Bronchial epithelial cell (primary cell): Measurements from ENCODE around the gene SYNM. TPM values are rescaled to one million over a fixed set of nuclear protein-coding genes. Genes with fewer than 3 reads are reported as not detected.

Experiments
- DNase-seq: peaks from one replicate; pipeline ENCODE4 v3.0.0-alpha.2; 2010; ENCODE audit warnings: low read depth
- FAIRE-seq: peaks from 2 replicates; lab custom pipeline; 2011; peaks lifted over from hg19 to GRCh38; lab: Jason Lieb, UNC
- H3K27me3 ChIP-seq: 2 replicates; pipeline ENCODE4 v1.5.1; 2011; ENCODE audit warnings: low read length; ENCODE audit not compliant: control insufficient read depth, insufficient read depth
- H3K36me3 ChIP-seq: 2 replicates; pipeline ENCODE4 v1.5.1; 2011; ENCODE audit warnings: low read length; ENCODE audit not compliant: control insufficient read depth, insufficient read depth
- H3K4me3 ChIP-seq: 2 replicates; pipeline ENCODE4 v1.5.1; 2011; ENCODE audit warnings: mild to moderate bottlenecking, low read depth, low read length, control low read depth
- total RNA-seq: library from RNA; depleted of rRNA; stranded (reverse); fragments of >200 nt; gene quantifications from 2 replicates; pipeline ENCODE4 v1.2.1, GENCODE V29; 2014
- TF ChIP-seq, protein P1 (sequence below): IDR thresholded peaks from 2 replicates; pipeline ENCODE4 v1.5.1; 2011; ENCODE audit warnings: mild to moderate bottlenecking, moderate library complexity, low read length, control low read depth, inconsistent platforms; ENCODE audit not compliant: insufficient read depth, severe bottlenecking

SYNM gene
- total RNA-seq, 1 donor from 2014 or later: 0.26 TPM

DNA sequence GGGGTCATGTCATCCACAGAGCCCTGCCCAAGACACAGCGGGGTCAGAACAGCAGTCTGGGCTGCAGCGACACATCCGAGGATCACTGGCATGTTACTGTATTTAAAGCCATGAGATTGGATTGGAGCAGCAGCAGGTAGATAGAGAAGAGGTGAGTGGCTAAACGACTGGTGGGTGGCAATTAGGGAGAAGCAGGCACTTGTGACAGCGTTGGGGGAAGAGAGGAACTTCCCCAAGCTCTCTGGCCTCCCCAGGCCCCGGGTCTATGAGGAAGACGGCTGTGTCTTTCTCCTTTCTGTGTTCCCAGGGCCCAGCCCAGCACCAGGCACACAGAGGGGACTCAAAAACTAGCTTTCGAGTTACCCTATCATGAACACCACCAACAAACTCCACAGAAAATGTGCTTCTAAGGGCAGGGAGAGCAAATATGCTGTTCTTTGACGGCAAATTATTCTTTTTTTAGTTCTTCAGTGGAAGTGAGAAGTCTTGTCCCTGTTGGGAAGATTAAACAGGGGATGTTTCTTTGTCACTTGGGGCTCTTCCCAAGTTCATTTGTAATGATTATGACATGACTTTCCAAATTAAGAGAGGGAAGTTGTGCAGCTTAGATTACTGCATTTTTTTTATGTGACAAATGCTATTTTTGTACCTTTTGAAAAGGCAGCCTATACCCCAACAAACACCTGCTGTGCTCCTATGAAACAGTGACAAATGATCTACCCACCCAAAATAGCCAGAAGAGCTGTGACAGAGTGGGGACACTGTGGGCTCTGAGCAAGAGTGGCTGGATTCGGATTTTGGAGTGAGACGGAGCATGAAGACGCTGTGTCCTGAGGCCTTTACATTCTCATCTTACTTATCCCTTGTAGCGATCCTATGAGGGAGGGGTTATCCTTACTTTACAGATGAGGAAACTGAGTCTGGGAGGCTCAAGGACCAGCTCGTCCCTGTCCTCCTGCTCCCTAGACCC is 7.2 kb upstream of the SYNM start:
- TF ChIP-seq, protein P1, sequence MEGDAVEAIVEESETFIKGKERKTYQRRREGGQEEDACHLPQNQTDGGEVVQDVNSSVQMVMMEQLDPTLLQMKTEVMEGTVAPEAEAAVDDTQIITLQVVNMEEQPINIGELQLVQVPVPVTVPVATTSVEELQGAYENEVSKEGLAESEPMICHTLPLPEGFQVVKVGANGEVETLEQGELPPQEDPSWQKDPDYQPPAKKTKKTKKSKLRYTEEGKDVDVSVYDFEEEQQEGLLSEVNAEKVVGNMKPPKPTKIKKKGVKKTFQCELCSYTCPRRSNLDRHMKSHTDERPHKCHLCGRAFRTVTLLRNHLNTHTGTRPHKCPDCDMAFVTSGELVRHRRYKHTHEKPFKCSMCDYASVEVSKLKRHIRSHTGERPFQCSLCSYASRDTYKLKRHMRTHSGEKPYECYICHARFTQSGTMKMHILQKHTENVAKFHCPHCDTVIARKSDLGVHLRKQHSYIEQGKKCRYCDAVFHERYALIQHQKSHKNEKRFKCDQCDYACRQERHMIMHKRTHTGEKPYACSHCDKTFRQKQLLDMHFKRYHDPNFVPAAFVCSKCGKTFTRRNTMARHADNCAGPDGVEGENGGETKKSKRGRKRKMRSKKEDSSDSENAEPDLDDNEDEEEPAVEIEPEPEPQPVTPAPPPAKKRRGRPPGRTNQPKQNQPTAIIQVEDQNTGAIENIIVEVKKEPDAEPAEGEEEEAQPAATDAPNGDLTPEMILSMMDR: no peak
- Histone ChIP-seq H3K36me3 (no peaks in the 10 kb centered on the region), H3K4me3 (no peak overlapping the region), H3K27me3 (peaks cover 5% of the 10 kb centered on the region)
- FAIRE-seq: no peak
- no peak for DNase-seq

DNA sequence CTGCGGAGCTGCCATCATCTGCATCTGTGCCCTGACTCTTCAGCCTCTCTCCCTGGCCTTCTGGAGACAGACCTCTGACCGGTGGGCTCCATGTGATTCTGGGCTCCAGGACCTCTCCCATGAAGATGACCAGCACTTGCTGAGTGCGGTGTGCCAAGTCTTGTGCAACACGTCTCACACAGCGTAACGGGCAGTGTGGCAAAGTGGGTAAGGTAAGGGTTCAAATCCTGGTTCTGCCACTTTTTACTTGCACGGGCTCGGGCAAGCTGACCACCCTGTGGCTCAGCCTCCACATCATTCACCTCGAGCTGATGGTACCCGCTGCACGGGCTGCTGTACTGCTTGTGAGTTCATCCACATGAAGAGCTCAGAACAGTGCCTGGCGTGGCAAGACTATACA is 6.5 kb upstream of the SYNM start:
- no peak for FAIRE-seq
- Histone ChIP-seq H3K4me3 (no peak overlapping the region), H3K36me3 (no peaks in the 10 kb centered on the region), H3K27me3 (peaks cover 5% of the 10 kb centered on the region)
- TF ChIP-seq, protein P1: no peak
- no peak for DNase-seq

DNA sequence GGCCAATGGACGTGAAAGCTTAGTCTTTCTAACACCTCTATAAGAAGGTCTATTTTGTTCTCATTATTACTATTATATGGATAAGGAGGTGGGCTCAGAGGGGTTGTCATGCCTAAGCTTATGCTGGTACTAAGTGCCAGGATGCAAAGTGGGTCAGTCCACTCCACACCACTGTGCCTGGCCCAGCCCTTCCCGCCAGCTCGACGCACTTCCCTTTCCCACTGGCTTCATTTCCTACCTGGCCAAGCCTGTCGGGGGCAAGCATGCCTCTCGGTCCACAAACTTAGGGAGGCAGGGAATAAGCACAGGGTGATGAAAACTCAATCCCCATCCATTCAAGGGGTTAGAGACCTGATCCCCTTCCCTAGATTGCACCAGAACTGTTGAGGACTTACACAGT is 5.9 kb upstream of the SYNM start:
- Histone ChIP-seq H3K4me3 (no peak overlapping the region), H3K36me3 (no peaks in the 10 kb centered on the region), H3K27me3 (peaks cover 5% of the 10 kb centered on the region)
- TF ChIP-seq, protein P1: no peak
- no peak for FAIRE-seq
- DNase-seq: no peak

DNA sequence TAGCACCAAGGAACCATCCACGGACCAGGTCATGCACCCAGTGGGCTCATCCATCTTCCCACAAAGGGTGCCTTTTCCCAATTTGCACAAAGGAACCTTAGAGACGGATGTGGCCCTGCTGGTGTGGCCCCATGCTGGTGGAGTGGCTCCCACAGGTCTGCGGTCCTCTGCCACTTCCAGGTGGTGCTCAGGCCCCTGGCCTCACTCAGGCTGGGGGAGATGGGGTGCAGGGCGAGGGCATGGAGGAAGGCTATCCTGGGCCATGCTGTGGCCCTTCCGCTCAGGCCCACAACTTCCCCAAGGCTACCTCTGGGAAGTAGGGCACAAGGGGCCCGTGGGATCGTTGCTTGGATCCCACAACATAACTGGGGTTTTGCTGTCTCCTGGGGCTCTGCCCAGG is 5.2 kb upstream of the SYNM start:
- no peak for FAIRE-seq

DNA sequence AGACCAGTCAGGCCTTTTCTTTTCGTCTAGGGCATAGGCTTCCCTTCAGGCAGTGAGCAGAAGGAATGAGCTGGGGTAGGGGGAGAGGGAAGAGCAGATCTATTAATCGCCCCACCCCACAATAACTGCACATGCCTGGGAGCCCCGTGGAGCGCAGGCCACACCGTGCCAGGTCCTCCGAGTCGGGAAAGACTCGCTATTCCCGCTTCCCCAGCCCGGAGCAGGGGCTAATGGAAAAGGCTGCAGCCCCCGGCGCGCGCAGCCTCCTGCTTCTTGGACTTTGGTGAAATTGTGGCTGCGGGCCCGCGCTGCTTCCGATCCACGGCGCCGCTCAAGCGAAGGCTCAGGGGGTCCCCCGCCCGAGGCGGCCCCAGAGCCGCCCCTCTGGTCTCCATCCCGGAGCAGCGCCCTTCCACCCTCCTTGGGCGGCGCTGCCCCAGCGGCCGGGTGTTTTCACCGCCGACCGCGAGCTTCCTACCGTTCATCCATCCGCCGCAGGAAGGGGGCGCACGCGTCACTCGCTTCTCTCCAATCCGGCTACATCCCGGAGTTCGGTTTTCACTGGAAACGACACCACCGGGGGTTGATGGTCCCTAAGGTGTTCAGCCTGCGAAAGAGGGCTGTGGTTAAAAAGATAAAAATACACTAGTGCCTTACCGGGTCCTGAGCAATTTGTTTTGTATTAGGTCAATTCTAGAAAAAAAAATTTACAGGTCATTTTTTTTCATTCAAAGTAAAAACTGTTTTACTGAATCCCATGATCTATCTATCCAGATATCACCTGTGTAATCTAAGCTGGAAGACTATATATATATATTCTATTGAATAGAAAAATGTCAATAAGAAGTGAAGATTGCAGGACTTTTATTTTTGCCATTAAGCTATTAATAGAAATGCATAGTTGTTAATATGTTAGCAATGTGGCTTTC is 4.4 kb upstream of the SYNM start:
- FAIRE-seq: no peak
- TF ChIP-seq, protein P1: peak; percentile 89
- Histone ChIP-seq H3K4me3 (peak overlapping the region; percentile 12), H3K27me3 (peaks cover 4% of the 10 kb centered on the region), H3K36me3 (no peaks in the 10 kb centered on the region)
- DNase-seq: peak; percentile 46

More for the DNA sequence above, 5.2 kb upstream of the SYNM start:
- TF ChIP-seq, protein P1: no peak
- no peaks in the 10 kb centered on the region for H3K36me3 ChIP-seq
- no peak for DNase-seq
- H3K4me3 ChIP-seq: no peak overlapping the region
- H3K27me3 ChIP-seq: peaks cover 5% of the 10 kb centered on the region
